HG02623 (cell line): ENCODE data around the gene TRIM72.
A peak's percentile ranks its signal among the peaks of the same experiment; 100 is the strongest.
"Not testable (repeated sequence)": the region's sequence is repeated elsewhere in the genome, so short reads cannot be mapped to it uniquely, and the experiment has no call there.

Source experiments
- ATAC-seq: cut with Tn5 transposase; IDR thresholded peaks from one replicate; pipeline ENCODE4 v1.9.1; 2021; ENCODE audit warnings: moderate library complexity; ENCODE audit not compliant: unreplicated experiment

TRIM72 gene

DNA sequence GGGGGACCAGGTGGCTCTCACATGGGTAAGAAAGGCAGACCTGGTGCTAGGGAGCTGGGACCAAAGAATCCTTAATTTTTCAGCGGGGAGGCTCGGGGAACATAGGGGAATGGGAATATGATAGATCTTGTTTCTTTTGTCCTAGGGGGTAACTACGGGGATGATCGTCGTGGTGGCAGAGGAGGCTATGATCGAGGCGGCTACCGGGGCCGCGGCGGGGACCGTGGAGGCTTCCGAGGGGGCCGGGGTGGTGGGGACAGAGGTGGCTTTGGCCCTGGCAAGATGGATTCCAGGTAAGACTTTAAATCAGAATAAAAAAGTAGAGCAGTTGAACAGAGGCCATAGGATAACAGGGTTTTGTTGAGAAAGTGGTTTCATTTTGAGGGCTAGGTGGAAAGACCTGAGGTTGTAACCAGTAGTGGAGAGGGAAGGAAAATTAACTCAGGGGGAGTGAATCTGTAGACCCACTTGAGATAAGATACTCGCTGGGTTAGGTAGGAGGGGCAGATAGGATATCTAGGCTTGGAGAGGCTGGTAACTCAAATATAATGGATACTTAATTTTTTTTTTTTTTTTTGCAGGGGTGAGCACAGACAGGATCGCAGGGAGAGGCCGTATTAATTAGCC, 23.0 kb upstream of the TRIM72 start:
- no peak for ATAC-seq

DNA sequence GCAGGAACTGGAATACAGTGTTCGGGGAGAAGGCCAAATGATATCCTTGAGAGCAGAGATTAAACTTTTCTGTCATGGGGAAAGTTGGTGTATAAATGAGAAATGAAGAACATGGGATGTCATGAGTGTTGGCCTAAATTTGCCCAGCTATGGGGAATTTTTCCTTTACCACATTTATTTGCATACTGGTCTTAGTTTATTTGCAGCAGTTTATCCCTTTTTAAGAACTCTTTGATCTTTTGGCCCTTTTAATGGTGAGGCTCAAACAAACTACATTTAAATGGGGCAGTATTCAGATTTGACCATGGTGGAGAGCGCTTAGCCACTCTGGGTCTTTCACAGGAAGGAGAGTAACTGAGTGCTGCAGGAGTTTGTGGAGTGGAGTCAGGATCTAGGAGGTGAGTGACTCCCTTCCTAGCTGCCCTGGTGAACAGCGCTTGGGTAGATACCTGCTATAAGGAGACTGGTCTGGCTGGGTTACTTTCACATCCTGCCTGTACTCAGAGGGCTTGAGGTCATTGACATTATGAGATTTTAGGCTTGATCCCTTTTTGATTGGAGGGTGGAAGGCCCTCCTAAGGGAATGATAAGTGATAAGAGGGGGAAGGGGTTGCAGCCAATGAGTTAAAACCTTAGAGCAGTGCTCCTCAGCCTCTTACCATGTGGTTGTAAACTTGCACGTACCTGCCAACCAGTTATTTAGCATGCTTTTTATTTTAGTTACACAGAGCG, 22.1 kb upstream of the TRIM72 start:
- no peak for ATAC-seq

DNA sequence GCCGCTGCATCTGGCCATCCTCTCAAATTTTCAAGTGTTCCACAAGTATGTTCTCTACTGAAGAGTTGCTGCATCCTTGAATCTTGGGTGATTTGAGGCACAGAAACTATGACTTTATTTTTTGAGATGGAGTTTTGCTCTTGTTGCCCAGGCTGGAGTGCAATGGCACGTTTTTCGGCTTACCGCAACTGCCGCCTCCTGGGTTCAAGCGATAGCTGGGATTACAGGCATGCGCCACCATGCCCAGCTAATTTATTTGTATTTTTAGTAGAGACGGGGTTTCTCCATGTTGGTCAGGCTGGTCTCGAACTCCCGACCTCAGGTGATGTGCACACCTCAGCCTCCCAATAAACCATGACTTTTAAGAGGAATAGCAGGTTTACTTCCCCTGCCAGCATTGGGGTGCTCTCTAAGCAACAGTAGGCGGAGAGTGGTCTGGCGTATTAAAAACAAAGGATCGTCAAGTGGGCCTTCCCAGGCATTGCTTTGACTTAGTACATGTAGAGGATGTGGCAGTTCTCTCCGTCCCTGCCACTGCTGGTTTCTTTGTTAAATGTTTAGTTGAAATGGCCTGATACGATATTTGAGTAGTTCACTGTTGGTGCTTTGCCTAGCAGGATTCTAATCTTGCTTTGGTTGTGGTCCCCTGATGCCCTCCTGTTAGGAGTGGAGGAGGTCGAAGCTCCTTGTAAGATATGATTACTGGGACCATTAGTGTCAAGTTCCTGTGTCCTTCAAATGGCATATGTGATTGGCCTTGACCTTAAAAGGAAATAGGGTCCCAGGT, 20.9 kb upstream of the TRIM72 start:
- no peak for ATAC-seq

DNA sequence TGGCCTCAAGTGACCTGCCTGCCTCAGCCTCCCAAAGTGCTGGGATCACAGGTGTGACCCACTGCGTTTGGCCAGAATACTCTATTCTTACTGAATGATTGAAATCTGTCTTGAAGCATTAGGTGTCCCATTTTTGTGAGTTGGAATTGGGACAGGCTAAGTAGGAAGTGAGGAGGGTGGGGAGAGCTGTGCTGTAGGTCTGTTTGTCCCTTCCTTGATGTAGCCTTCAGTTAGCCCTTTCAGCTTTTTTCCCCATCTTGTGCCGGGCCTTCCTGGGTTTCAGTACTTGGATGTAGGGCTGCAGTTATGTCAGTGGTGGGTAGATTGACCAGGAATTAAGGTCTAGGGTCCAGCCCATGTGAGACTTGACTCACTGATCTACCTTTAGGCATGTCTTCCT, 20.0 kb upstream of the TRIM72 start:
- ATAC-seq, result no peak

DNA sequence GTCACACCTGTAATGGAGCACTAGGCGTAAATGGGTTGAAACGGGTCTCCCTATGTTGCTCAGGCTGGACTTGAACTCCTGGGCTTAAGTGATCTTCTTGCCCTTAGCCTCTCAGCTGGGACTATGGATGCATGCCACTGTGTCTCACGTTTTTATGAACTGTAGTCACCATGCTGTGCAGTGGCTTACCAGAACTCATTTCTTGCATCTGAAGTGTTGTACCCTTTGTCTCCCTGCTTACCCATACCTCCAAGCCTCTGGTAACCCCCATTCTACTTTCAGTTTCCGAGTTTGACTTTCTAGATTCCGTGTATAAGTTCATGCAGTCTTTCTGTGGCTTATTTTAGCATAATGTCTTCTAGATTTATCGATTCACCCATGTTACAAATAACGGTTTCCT, 19.0 kb upstream of the TRIM72 start:
- ATAC-seq, result peak; percentile 41

DNA sequence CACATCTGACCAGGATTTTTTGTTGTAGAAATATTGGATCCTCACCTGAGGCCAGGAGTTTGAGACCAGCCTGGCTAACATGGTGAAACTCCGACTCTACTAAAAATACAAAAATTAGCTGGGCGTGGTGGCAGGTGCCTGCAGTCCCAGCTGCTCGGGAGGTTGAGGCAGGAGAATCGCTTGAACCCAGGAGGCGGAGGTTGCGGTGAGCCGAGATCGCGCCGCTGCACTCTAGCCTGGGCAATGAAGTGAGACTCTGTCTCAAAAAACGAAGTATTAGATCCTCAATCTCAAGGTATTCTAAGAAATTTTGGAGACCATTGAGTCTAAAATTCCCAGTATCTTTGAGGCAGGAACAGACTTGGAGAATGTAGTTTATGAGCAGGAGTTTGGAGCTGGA, 18.1 kb upstream of the TRIM72 start:
- ATAC-seq, result not testable (repeated sequence)

GRCh38 chr16:31196324-31197088, 17.4 kb upstream of the TRIM72 start:
- no peak for ATAC-seq

DNA sequence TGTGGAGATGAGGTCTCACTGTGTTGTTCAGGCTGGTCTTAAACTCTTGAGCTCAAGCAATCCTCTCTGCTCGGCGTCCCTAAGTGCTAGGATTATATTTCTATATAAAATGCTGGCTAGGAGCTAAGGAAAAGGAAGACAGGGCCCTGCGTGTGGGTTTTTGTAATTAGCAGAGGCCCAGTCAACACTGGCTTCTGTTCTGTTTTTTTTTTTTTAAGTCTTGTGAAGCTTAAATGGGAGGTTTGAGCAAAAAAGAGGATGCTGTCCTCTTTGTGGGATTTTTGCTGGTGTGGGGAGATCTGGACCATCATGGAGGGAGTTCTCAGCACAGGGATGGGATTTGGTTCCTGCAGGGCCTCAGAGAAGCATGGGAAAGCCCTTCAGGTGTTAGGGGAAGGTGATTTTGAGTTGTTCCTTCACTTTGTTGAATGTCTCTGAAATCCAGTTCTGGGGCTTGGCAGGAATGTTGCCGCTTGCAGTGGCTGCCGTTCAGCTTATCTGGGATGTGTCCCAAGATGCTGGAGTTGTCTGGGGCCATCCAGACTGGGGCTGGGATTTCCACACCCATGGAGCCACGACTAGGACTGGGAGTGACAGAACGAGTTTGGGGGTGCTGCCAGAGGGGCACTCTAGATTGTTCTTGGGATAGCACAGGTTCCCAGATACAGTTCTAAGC, 15.6 kb upstream of the TRIM72 start:
- ATAC-seq, result no peak

GRCh38 chr16:31199430-31200041, 14.4 kb upstream of the TRIM72 start:
- ATAC-seq, result no peak

DNA sequence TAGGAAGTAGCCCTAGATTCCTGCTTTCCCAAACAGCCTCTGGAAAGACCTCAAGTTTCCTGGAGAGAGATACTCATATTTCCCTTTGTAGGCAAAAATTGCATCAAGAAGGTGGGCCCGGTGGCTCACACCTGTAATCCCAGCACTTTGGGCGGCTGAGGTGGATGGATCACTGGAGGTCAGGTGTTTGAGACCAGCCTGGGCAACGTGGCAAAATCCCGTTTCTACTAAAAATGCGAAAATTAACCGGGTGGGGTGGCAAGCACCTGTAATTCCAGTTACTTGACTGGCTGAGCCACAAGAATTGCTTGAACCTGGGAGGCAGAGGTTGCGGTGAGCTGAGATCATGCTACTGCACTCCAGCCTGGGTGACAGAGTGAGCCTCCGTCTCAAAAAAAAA, 13.8 kb upstream of the TRIM72 start:
- not testable (repeated sequence) for ATAC-seq

DNA sequence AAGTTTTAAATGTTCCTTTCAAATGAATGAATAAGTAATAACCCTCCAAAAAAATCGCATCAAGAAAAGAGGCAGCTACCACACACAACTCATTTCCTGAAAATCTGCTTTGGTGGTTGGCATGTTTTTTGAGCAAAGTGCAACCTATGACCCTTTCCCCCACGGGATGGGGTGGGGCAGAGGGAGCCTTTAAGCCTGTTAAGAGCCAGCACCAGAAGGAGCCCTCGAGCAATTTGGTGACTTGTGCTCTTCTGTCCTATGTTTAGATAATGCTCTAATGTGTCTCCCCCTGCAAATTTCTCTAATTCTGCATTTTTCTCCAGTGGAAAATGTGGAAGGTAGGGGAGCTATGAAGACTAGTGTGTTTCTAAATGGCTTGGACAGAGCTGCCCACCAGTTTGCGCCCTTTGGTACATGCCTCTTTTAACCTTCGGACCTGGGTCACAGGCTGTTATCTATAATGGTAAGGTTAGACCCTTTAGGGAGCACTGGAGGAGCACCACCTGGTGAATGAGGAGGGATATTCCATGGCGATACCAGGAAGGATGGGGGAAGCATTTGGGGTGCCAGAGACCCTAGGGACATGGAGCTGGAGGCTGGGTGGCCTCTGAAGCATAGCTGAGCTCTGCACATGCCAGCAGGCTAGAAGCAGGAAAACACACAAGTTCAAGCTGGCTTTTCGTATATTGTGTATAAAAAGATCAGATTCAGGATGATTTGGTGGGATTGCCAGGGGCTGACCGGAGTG, 12.9 kb upstream of the TRIM72 start:
- no peak for ATAC-seq

DNA sequence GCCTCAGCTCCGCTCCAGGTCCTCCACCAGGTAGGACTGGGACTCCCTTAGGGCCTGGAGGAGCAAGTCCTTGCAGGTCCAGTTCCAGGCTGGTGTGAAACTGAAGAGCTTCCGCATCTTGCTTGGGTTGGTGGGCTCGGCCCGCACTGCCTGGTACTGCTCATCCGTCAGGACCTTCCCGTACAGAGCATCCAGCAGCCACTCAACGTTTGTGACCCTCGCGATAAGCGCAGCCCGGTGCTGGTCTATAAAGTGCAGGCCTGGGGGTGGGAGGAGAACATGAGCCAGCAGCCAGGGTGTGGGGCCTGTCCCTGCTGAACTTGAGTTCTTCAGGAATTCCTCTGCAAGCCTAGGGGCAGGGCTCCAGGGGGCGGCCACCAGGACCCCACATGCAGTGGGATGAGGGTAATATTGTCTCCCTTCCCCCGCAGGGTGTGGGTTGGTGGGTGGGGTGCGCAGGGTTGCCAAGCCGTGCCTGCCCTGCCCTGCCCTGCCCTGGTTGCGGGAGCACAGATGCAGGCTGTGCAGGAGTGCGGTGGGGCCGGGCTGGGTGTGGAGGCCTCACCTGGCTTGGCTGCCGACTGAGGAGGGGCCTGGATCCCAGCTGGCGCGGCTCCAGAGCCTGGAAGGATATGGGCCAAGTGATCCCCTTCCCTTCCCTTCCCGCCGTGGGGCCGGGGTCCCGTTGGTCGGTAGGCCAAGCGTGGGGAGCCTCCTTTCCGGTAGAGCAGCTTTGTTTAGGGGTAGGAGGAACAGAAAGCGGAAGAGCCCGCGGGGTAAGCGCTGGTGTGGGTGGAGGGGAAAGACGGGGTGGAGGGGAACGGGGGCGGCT, 12.1 kb upstream of the TRIM72 start:
- ATAC-seq, result peak; percentile 40

DNA sequence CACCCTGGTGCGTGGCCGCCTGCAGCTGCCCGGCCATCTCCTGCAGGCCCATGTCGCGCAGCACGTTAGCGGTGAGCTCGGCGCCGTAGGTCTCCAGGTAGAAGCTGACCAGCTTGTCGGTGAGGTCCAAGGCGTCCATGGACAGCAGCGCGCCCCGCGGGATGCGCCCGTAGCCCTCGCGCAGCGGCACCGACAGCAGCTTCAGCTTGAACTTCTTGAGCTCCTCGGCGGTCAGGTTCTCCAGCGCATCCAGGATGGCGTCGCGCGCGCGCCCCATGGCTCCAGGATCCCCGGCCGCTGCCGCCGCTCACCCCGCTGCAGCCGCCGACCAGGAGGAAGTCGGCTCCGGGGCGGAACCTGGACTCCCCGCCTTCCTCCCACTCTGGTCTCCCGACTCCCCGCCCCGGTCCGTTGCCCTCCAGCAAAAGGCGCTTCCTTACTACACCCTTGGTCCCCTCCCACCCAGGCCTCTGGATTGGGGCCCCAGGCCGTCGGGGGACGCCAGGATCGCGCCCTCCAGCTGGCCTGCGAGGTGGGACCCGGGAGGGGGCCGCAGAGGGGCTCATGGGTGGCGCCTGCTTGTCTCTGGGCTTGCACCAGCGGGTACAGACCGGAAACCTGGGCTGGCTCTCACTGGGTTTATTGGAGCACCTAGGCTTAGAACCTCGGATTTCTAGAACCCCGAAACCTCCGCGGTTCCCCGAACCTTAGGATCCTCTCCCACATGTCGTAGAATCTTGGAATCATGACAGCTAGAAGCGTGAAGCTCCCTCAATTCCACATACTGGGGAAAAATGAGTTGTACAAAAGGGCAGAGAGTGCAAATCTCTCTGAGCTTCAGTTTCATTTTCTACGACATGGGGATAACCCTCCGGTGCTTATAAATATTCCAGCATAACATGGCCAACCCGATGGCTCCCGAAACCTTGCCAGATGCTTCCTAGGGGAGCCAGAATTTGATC, 11.2 kb upstream of the TRIM72 start, which contains the start of gene PYCARD:
TSS of gene PYCARD (minus strand) at position 347 of the 962 bp plus-strand sequence. CDS start at position 277, 70 bp downstream.
- ATAC-seq, result peak; percentile 32

DNA sequence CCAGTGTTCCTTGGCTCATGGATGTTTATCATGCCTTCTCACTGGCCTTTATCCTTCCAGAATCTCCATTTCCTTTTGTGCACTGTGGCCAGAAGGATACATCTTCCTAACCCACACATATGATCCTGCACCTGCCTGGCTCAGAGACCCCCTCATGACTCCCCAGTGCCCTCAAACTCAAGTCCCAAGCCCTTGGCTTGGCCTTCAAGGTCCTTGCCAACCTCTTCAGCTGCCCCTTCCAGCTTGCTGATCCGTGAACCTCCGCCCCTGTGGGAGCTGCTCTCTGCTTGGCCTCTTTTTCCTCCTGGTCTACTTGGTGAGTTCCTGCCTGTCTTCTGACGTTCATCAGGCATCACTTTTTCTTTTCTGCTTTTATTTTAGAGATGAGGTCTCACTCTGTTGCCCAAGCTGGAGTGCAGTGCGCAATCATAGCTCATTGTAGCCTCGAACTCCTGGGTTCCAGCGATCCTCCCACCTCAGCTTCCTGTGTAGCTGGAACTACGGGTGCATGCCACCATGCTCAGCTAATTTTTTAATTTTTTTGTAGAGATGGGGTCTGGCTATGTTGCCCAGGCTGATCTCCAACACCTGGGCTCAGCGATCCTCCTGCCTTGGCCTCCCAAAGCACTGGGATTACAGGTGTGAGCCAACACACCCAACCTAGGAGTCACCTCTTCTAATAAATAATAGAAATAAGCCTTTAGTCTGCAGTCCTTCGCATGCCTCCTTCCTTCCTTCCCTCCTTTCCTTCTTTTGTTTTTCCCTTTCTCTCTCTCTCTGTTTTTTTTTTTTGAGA, 8.8 kb upstream of the TRIM72 start:
- no peak for ATAC-seq

GRCh38 chr16:31206776-31207175, 7.1 kb upstream of the TRIM72 start:
- ATAC-seq, result no peak

GRCh38 chr16:31213342-31213741, 577 bp upstream of the TRIM72 start:
- no peak for ATAC-seq
